H1 (cell line): ENCODE data around the gene OR8B8. TPM values are rescaled to one million over a fixed set of nuclear protein-coding genes. Genes with fewer than 3 reads are reported as not detected.

Experiments used
- CTCF ChIA-PET: fragments of 300-600 bp; sonication (Branson Sonifier 250); formaldehyde crosslinking; loops from one replicate; lab custom pipeline; 2021; ENCODE audit not compliant: partially characterized antibody; lab: Charles Lee
- POLR2A ChIA-PET: fragments of 300-600 bp; sonication (Branson Sonifier 250); formaldehyde crosslinking; loops from one replicate; lab custom pipeline; 2021; ENCODE audit warnings: inconsistent platforms; ENCODE audit not compliant: partially characterized antibody; lab: Charles Lee
- DNase-seq, 2 experiments: peaks; one replicate each; pipeline versions ENCODE4 v3.0.0 to v3.0.0-alpha.2; 2010 to 2022; ENCODE audit warnings: low spot score in 2 of 2, low read depth in 1 of 2, mixed read lengths in 1 of 2
- FAIRE-seq: peaks from 2 replicates; lab custom pipeline; 2011; peaks lifted over from hg19 to GRCh38; lab: Jason Lieb, UNC
- H2AFZ ChIP-seq: 2 replicates; pipeline ENCODE4 v1.8.1; 2012; ENCODE audit warnings: low read length, inconsistent platforms
- H2AK5ac ChIP-seq: 2 replicates; pipeline ENCODE4 v1.6.1; 2013; ENCODE audit warnings: low read depth, low read length
- H2BK120ac ChIP-seq: replicated peaks from 2 replicates; pipeline ENCODE3; 2013; ENCODE audit warnings: low read depth, low read length, inconsistent platforms
- H2BK12ac ChIP-seq: 2 replicates; pipeline ENCODE4 v1.6.1; 2013; ENCODE audit warnings: low read depth, low read length
- H2BK15ac ChIP-seq: 2 replicates; pipeline ENCODE4 v1.6.1; 2013; ENCODE audit warnings: low read length
- H2BK20ac ChIP-seq: 2 replicates; pipeline ENCODE4 v1.6.1; 2013; ENCODE audit warnings: low read length
- H2BK5ac ChIP-seq: 2 replicates; pipeline ENCODE4 v1.6.1; 2013; ENCODE audit warnings: low read depth, low read length
- H3K14ac ChIP-seq: 2 replicates; pipeline ENCODE4 v1.6.1; 2013; ENCODE audit warnings: inconsistent platforms; ENCODE audit not compliant: insufficient read length
- H3K18ac ChIP-seq: 2 replicates; pipeline ENCODE4 v1.6.1; 2013; ENCODE audit warnings: low read length; ENCODE audit errors: extremely low read depth
- H3K23ac ChIP-seq: 2 replicates; pipeline ENCODE4 v1.6.1; 2013; ENCODE audit warnings: inconsistent platforms; ENCODE audit not compliant: insufficient read length
- H3K23me2 ChIP-seq: 2 replicates; pipeline ENCODE4 v1.6.1; 2013; ENCODE audit warnings: low read depth, low read length
- H3K27ac ChIP-seq: 2 replicates; pipeline ENCODE4 v1.6.1; 2011; ENCODE audit warnings: low read depth, low read length, inconsistent platforms
- H3K27me3 ChIP-seq, 4 experiments: replicated peaks in 1 of 4; 1 replicate in 1 of 4; 2 replicates in 3 of 4; pipeline versions ENCODE4 v1.6.1 to v1.8.1; 2011 to 2013; ENCODE audit warnings: low read length in 3 of 4, mild to moderate bottlenecking in 3 of 4, inconsistent platforms in 2 of 4, mixed read lengths in 2 of 4, moderate library complexity in 1 of 4; ENCODE audit not compliant: control insufficient read depth in 3 of 4, insufficient read depth in 3 of 4; ENCODE audit errors: extremely low read depth in 1 of 4
- H3K36me3 ChIP-seq, 4 experiments: 2 replicates each; pipeline versions ENCODE4 v1.6.1 to v1.8.1; 2011 to 2013; ENCODE audit warnings: mild to moderate bottlenecking in 4 of 4, low read length in 3 of 4, moderate library complexity in 2 of 4, control low read depth in 1 of 4, inconsistent platforms in 1 of 4; ENCODE audit not compliant: insufficient read depth in 4 of 4, control insufficient read depth in 2 of 4
- H3K4ac ChIP-seq: replicated peaks from 2 replicates; pipeline ENCODE3; 2013; ENCODE audit warnings: low read length, low read depth, mixed read lengths, inconsistent platforms; ENCODE audit not compliant: insufficient read length
- H3K4me1 ChIP-seq, 4 experiments: replicated peaks in 1 of 4; 1 replicate in 1 of 4; 2 replicates in 3 of 4; pipeline versions ENCODE4 v1.6.1 to v1.8.1; 2011 to 2013; ENCODE audit warnings: low read length in 3 of 4, inconsistent platforms in 2 of 4, mixed read lengths in 1 of 4; ENCODE audit not compliant: insufficient read depth in 4 of 4, control insufficient read depth in 3 of 4
- H3K4me2 ChIP-seq, 2 experiments: 2 replicates each; pipeline versions ENCODE4 v1.6.1 to v1.8.1; 2011 to 2013; ENCODE audit warnings: low read depth in 2 of 2, low read length in 2 of 2, control low read depth in 1 of 2, inconsistent platforms in 1 of 2, mild to moderate bottlenecking in 1 of 2; ENCODE audit not compliant: insufficient read depth in 1 of 2
- H3K4me3 ChIP-seq, 4 experiments: fragments of 200-600, 300-600 bp in 1 of 4; sonication (generic), shearing (Covaris generic), sonication (Bioruptor Twin) in 1 of 4; 2 replicates each; pipeline versions ENCODE4 v1.5.1 to v1.8.1; 2011 to 2016; ENCODE audit warnings: low read length in 4 of 4, low read depth in 3 of 4, control low read depth in 2 of 4, inconsistent platforms in 2 of 4, mild to moderate bottlenecking in 2 of 4, mixed read lengths in 1 of 4, moderate library complexity in 1 of 4; ENCODE audit not compliant: insufficient read depth in 2 of 4; ENCODE audit errors: extremely low read depth in 1 of 4
- H3K56ac ChIP-seq: replicated peaks from 2 replicates; pipeline ENCODE3; 2013; ENCODE audit warnings: low read depth, mild to moderate bottlenecking, mixed read lengths, low read length, inconsistent platforms; ENCODE audit not compliant: insufficient read length
- H3K79me1 ChIP-seq: 2 replicates; pipeline ENCODE4 v1.6.1; 2013; ENCODE audit warnings: low read depth, low read length, control low read depth
- H3K79me2 ChIP-seq, 2 experiments: 2 replicates each; pipeline versions ENCODE4 v1.6.1 to v1.8.1; 2012 to 2013; ENCODE audit warnings: low read length in 2 of 2, mild to moderate bottlenecking in 2 of 2, inconsistent platforms in 1 of 2; ENCODE audit not compliant: insufficient read depth in 2 of 2, control insufficient read depth in 1 of 2
- H3K9ac ChIP-seq, 4 experiments: replicated peaks in 1 of 4; 1 replicate in 1 of 4; 2 replicates in 3 of 4; pipeline versions ENCODE4 v1.6.1 to v1.8.1; 2011 to 2013; ENCODE audit warnings: low read depth in 3 of 4, low read length in 3 of 4, control low read depth in 2 of 4, mild to moderate bottlenecking in 2 of 4, moderate library complexity in 2 of 4, inconsistent platforms in 1 of 4; ENCODE audit errors: extremely low read depth in 1 of 4
- H3K9me3 ChIP-seq, 2 experiments: 2 replicates each; pipeline versions ENCODE4 v1.6.1 to v1.8.1; 2012 to 2013; ENCODE audit warnings: mild to moderate bottlenecking in 2 of 2, moderate library complexity in 2 of 2, control low read depth in 1 of 2, inconsistent platforms in 1 of 2, low read depth in 1 of 2, low read length in 1 of 2, mixed read lengths in 1 of 2; ENCODE audit not compliant: insufficient read depth in 2 of 2
- H4K20me1 ChIP-seq, 2 experiments: replicated peaks in 1 of 2; 2 replicates each; pipeline versions ENCODE3 to v1.8.1; 2011 to 2013; ENCODE audit warnings: inconsistent platforms in 2 of 2, low read length in 2 of 2, mild to moderate bottlenecking in 1 of 2; ENCODE audit not compliant: insufficient read depth in 2 of 2, control insufficient read depth in 1 of 2
- H4K5ac ChIP-seq: 2 replicates; pipeline ENCODE4 v1.6.1; 2013; ENCODE audit warnings: low read length, low read depth, mixed read lengths, inconsistent platforms; ENCODE audit not compliant: insufficient read length
- H4K8ac ChIP-seq: 2 replicates; pipeline ENCODE4 v1.8.0; 2013; ENCODE audit warnings: mild to moderate bottlenecking, moderate library complexity, low read length, inconsistent platforms; ENCODE audit not compliant: insufficient read depth; ENCODE audit errors: extremely low read depth
- H4K91ac ChIP-seq: replicated peaks from 2 replicates; pipeline ENCODE3; 2013; ENCODE audit warnings: low read length, mixed read lengths, inconsistent platforms; ENCODE audit not compliant: insufficient read length
- BCL11A ChIP-seq, 2 experiments: IDR thresholded peaks; one replicate each; pipeline ENCODE4 v1.6.1; 2011; ENCODE audit warnings: low read depth in 2 of 2, low read length in 2 of 2, mild to moderate bottlenecking in 2 of 2
- CBX8 ChIP-seq: fragments of 300-800, 300-1000 bp; sonication (generic); IDR thresholded peaks from 2 replicates; pipeline ENCODE4 v1.7.1; 2016; ENCODE audit warnings: low read depth, low read length, borderline replicate concordance
- CREB1 ChIP-seq: IDR thresholded peaks from 2 replicates; pipeline ENCODE4 v1.6.1; 2012; ENCODE audit warnings: inconsistent platforms
- KDM5A ChIP-seq: fragments of 200-600 bp; IDR thresholded peaks from 2 replicates; pipeline ENCODE4 v1.7.1; 2012; ENCODE audit warnings: mild to moderate bottlenecking, low read length, inconsistent platforms, mixed read lengths
- MAFK ChIP-seq: IDR thresholded peaks from 2 replicates; pipeline ENCODE4 v1.6.1; 2012; ENCODE audit warnings: low read depth, mild to moderate bottlenecking, improper control_type of control experiment, low read length
- RAD21 ChIP-seq, 2 experiments: IDR thresholded peaks in 1 of 2; conservative IDR thresholded peaks in 1 of 2; 2 replicates each; pipeline ENCODE4 v1.6.1; 2011; ENCODE audit warnings: low read depth in 2 of 2, low read length in 2 of 2, improper control_type of control experiment in 1 of 2, inconsistent platforms in 1 of 2, mild to moderate bottlenecking in 1 of 2, moderate library complexity in 1 of 2
- RBBP5 ChIP-seq: IDR thresholded peaks from 2 replicates; pipeline ENCODE4 v1.7.1; 2012; ENCODE audit warnings: low read depth, mild to moderate bottlenecking, inconsistent platforms, low read length, moderate library complexity, borderline replicate concordance
- SIX5 ChIP-seq: IDR thresholded peaks from 2 replicates; pipeline ENCODE4 v1.6.1; 2011; ENCODE audit warnings: mild to moderate bottlenecking, low read depth, low read length
- SP2 ChIP-seq: IDR thresholded peaks from 2 replicates; pipeline ENCODE4 v1.6.1; 2012; ENCODE audit warnings: mild to moderate bottlenecking, low read length, inconsistent platforms
- TEAD4 ChIP-seq: IDR thresholded peaks from 2 replicates; pipeline ENCODE4 v1.6.1; 2012; ENCODE audit warnings: low read depth, low read length, inconsistent platforms, mixed read lengths
- ZNF274 ChIP-seq: IDR thresholded peaks from 2 replicates; pipeline ENCODE4 v1.7.0; 2012; ENCODE audit warnings: low read length, borderline replicate concordance; ENCODE audit errors: extremely low read depth
- polyA plus RNA-seq, 7 experiments: library from polyadenylated mRNA; depleted of rRNA in 3 of 7; stranded (reverse) in 5 of 7; unstranded in 2 of 7; fragments of >200 nt in 5 of 7; fragments of 200-250 nt in 2 of 7; gene quantifications; 1 replicate in 5 of 7; 2 replicates in 1 of 7; 4 replicates in 1 of 7; pipeline versions ENCODE4 v1.2.1 to v1.2.3, GENCODE V29; 2011 to 2013; ENCODE audit warnings: missing spikeins in 2 of 7, mixed read lengths in 2 of 7
- total RNA-seq: library from RNA; stranded (reverse); fragmentation: NEBNext Ultra II Directional; extraction: Animal tissue kit (Norgen Biotek cat#: 25700); gene quantifications from 2 replicates; pipeline ENCODE4 v1.2.1, GENCODE V29; 2021

Gene OR8B8
- total and polyA plus RNA-seq, 2 of the 8 experiments (the other 6 are each of a cell fraction or from before 2014, with no cell fraction given), result not detected

- CTCF ChIA-PET, result interaction anchor here (0.7 kb wide), 1 partner anchor 242 kb away, joined by 3 read pairs; no protein-coding TSS in a partner anchor
- TF ChIP-seq BCL11A (IDR thresholded peaks at IDR 0.05; ENCODE audit: low read depth in 2 of 2, low read length in 2 of 2), result no peak
- no peak for TF ChIP-seq CBX8
- no peak for TF ChIP-seq CREB1
- TF ChIP-seq RBBP5, result no peak
- TF ChIP-seq SIX5, result no peak
- no peak for TF ChIP-seq ZNF274
- TF ChIP-seq SP2, result no peak
- TF ChIP-seq RAD21 (IDR thresholded peaks at IDR 0.05 in 1 of 2, conservative IDR thresholded peaks at IDR 0.05 in 1 of 2; ENCODE audit: low read depth in 2 of 2, low read length in 2 of 2), result no peak
- TF ChIP-seq KDM5A, result no peak
- no peak for TF ChIP-seq TEAD4
- no peak for TF ChIP-seq MAFK
Measured at GRCh38 chr11:124398924-124399323, 46.6 kb downstream of the OR8B8 start, which contains the start of gene OR8B3. Gene OR8B3 (minus strand): TSS chr11:124399024. CDS start chr11:124397351, 1,673 bp downstream.

More at GRCh38 chr11:124398924-124399323, 46.6 kb downstream of the OR8B8 start, which contains the start of gene OR8B3:
- no peak within 1 kb of the TSS for H3K4me3 ChIP-seq
- POLR2A ChIA-PET, result no interaction called here
- H2BK20ac ChIP-seq, result no peak within 1 kb of the TSS
- H3K18ac ChIP-seq, result no peak within 1 kb of the TSS
- H3K79me2 ChIP-seq, result no peaks in the 10 kb centered on the region
- H2AK5ac ChIP-seq, result no peak within 1 kb of the TSS
- no peak within 1 kb of the TSS for H3K14ac ChIP-seq
- no peaks in the 10 kb centered on the region for H4K20me1 ChIP-seq
- H3K36me3 ChIP-seq, result no peaks in the 10 kb centered on the region
- H3K4ac ChIP-seq, result no peak within 1 kb of the TSS
- H2BK120ac ChIP-seq, result no peak within 1 kb of the TSS
- H3K27me3 ChIP-seq, result no peaks in the 10 kb centered on the region
- H4K91ac ChIP-seq, result no peak within 1 kb of the TSS
- no peaks in the 10 kb centered on the region for H3K79me1 ChIP-seq
- no peak within 1 kb of the TSS for H2BK15ac ChIP-seq
- H2AFZ ChIP-seq, result no peak within 1 kb of the TSS
- no peak within 1 kb of the TSS for H3K9ac ChIP-seq
- no peak within 1 kb of the TSS for H2BK5ac ChIP-seq
- H3K4me2 ChIP-seq, result no peak within 1 kb of the TSS
- H2BK12ac ChIP-seq, result no peak within 1 kb of the TSS
- no peak within 1 kb of the TSS for H3K56ac ChIP-seq
- H3K23me2 ChIP-seq, result no peaks in the 10 kb centered on the region
- FAIRE-seq (no peak), DNase-seq (no peak)
- H3K27ac ChIP-seq, result no peak within 1 kb of the TSS
- no peak within 1 kb of the TSS for H3K23ac ChIP-seq
- H3K9me3 ChIP-seq, result no peaks in the 10 kb centered on the region
- H4K5ac ChIP-seq, result no peak within 1 kb of the TSS
- H3K4me1 ChIP-seq, result no peaks in the 10 kb centered on the region
- H4K8ac ChIP-seq, result no peak within 1 kb of the TSS
